ENCODE results near the gene BRAF.
A peak's percentile ranks its signal among the peaks of the same experiment; 100 is the strongest.
"Not testable (repeated sequence)": the region's sequence is repeated elsewhere in the genome, so short reads cannot be mapped to it uniquely, and the experiment has no call there.

The BRAF gene

DNA sequence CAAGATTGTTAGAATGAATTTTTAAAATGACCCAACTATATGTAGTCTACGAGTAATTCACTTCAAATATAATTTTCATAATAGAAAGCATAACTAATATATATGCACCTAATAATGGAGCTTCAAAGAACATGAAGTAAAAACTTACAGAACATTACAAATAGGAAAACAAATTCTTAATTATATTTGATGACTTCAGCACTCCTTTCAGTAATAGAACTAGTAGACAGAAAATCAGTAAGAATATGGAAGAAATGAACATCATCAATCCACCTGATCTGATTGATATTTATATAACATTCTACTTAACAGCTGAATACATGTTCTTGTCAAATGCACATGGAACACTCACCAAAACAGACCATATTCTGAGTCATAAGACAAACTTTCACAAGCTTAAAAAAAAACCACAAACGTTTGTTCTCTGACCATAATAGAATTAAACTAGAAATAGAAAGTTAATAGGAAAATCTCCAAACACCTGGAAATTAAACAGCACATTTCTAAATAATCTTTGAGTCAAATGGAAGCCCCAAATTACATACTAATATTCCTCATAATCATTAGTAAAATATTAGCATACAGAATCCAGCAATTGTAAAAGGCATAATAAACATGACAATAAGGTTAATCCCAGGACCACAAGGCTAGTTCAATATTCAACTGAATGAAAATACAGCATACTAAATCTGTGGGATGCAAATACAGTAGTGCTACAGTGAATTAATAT is 48.0 kb downstream of the BRAF start:
- DNase-seq (ENCODE audit: low read depth): peak; percentile 13

- no peak for DNase-seq (ENCODE audit: low read depth)
Measured at GRCh38 chr7:140873434-140873833, 51.3 kb downstream of the BRAF start.

DNA sequence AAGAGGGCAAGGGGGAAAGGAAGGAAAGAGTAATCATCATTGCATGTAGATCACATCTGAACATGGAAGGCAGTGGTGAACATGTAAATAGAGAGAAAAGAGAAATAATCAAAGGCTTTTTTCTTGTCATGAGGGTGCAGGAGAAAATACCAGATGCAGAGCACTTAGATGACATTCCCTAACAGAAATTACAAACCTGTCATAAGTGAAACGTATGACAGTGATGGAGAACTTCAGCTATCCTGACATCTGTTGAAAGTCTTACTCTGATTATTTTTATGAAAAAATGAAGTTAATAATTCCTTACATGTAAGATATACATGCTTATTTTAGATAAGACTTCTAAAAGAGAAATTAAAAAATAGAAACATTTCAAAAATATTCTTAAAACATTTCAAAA is 54.7 kb downstream of the BRAF start:
- no peak for DNase-seq (ENCODE audit: low read depth)

DNA sequence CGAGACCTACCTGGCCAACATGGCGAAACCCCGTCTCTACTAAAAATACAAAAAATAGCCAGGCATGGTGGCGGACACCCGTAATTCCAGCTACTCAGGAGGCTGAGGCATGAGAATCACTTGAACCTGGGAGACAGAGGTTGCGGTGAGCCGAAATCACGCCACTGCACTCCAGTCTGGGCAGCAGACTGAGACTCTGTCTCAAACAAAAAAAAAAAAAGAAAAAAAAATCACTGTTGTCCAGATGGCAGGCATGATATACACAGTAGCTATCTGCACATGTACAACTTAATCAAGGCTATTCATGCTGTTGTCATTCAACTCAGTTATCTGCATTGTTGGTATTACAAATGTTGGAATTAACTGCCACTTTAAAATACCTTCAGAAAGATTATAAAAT is 55.3 kb downstream of the BRAF start:
- no peak for DNase-seq (ENCODE audit: low read depth)

DNA sequence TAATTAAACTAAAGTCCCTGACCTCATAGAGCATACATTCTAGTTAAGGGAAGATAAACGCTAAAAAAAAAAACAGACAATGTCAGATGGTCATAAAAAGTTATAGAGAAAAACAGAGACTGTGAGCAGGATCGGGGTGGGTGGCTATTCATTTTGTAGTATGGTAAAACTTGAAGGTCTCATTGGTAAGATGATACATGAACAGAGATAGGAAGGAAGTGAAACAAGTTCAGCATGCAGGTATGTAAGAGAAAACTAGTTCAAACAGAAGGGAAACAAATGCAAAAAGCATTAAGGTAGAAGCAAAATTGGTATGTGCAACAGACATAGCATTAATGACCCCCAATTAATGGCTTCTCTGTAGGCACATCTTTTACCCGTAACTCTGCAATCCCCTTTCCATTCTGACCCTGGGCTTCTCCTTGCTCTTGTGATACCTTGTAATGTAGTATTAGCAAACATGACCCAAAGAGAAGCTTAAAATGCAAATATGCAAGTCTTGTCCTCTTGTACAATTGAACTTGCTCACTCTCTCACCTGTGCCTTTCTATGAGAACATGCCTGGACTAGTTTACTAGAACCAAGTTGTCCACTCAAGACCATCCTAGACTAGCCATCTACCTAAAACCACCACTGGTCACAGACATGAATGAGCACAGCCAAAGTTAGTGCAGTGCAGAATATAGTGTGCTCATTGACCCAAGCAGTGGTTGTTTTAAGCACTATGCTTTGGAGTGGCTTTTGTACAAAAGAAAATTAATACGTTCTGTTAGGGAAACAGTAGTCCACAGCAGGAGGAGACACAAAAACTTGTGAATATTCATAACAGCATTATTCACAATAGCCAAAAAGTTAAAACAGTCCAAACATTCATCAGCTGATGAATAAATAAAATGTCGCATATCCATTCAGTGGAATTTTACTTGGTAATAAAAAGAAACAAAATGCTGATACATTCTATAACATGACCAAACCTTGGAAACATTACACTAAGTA is 57.0 kb downstream of the BRAF start:
- DNase-seq (ENCODE audit: low read depth): no peak

DNA sequence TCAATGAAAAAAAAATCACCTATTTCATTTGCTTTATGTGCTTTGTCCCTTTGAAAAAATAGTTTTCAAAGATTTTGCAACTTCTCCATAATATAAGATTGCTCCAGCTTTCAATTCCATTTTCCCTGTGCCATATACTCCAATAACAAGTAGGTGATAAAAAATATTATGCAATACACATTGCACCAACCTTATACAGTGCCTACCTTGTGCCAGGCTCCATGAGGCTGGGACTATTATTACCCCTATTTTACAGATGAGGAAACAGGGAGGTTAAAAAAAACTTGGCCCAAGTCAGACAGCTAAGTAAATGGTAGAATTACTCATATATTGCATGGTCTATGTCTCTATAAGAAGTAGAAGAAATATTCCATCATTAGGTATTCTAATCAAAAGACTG is 57.8 kb downstream of the BRAF start:
- no peak for DNase-seq (ENCODE audit: low read depth)

DNA sequence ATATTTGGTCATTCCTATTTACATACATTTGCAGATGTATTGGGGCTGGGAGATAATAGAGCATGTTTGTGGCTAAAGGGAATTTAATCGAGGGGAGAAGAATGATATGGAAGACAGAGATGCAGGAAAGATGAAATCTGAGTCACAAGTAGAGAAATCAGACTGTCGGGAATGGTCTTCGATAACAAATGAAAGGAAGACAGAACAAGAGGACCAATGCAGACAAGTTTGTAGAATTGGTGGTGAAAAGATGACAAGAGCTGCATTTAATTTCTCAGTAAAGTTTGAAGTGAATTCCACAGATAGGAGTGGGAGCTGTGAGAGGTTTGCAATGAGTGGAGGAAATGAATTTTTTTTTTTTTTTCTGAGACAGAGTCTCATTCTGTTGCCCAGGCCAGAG is 60.0 kb downstream of the BRAF start:
- no peak for DNase-seq (ENCODE audit: low read depth)

GRCh38 chr7:140863867-140864266 is 60.9 kb downstream of the BRAF start:
- no peak for DNase-seq (ENCODE audit: low read depth)

- no peak for DNase-seq (ENCODE audit: low read depth)
Measured at GRCh38 chr7:140863184-140863583, 61.5 kb downstream of the BRAF start.

- DNase-seq (ENCODE audit: low read depth): no peak
Measured at GRCh38 chr7:140857048-140857447, 67.7 kb downstream of the BRAF start.

DNA sequence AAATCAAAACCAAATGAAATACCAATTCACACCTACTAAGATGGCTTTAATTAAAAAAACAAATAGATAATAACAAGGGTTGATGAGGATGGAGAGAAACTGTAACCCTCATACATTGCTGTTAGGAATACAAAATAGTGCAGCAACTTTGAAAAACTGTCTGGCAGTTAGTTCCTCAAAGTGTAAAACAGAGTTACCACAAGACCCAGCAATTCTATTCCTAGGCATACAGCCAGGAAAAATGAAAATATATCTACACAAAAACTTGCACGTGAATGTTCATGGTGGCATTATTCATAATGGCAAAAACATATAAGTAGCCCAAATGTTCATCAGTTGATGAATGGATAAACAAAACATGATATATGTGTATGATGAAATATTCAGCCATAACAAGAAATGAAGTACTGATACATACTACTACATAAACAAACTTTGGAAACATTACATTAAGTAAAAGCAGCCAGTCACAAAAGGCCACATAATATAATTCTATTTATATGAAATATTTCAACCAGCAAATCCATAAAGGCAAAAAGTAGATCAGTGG is 83.5 kb downstream of the BRAF start:
- DNase-seq (ENCODE audit: low read depth): no peak

GRCh38 chr7:140831724-140832123 is 93.0 kb downstream of the BRAF start:
- DNase-seq (ENCODE audit: low read depth): no peak

DNA sequence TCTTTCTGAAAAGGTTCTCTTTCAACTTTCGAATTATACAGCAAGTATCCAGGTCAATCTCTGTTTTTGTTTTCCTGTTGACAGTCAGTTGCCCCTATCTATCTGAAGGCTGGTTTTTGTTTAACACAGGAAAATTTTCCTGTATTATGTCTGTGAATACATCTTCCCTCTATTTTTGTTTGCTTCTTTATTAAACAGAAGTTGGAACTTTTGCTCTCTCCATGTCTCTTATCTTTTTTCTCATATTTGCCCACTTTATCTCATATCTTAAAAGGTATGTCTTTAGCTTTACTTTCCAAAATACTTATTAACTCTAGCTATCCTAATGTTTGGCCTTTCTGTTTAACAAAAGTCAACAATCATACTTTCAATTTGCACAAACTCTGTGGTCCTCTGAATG is 95.0 kb downstream of the BRAF start:
- DNase-seq (ENCODE audit: low read depth): no peak

- DNase-seq (ENCODE audit: low read depth): no peak
Measured at GRCh38 chr7:140828741-140829140, 96.0 kb downstream of the BRAF start.

- DNase-seq (ENCODE audit: low read depth): not testable (repeated sequence)
Measured at GRCh38 chr7:140817383-140817782, 107.3 kb downstream of the BRAF start.

DNA sequence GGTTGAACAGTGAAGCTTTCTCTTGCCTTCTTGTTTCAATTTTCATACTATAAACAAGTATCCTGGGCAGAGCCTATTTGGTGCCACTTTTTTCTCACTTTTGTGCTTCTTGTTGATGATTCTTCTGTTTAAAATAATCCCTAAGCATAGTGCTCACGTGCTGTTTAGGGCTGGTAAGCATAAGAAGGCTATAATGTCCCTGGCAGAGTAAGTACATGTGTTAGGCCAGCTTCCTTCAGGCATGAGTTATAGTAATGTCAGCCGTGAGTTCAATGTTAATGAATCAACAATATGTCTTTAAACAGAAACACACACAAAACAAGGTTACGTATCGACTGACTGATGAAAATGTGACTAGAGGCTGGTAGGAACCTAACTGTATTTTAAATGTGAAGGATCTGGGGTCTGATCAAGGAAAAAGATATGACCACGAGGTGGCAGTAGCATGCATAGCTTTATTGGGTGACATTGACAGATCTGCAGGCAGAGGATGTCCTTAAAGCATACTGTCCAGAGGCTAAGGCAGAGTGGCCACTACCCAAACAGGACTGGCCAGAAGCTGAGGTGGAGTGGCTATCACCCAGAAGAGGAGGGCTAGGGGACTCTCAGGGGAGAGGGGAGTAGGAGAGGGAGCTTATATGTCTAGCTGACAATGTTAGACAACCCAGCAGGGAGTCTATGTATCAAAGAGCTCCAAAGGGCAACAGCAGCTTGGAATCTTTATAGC is 113.7 kb downstream of the BRAF start:
- DNase-seq (ENCODE audit: low read depth): peak; percentile 19

DNA sequence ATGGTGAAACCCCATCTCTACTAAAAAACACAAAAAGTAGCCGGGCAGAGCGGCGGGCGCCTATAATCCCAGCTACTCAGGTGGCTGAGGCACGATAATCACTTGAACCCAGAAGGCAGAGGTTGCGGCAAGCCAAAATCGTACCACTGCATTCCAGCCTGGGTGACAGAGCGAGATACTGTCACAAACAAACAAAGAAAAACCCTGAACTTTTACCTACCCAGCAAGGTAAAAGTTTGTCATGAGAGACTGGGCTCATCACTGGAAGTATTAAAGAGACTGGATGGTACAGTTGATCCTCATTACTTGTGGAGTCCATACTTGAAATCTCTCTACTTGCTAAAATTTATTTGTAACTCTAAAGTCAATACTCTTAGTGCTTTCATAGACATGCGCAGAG is 114.3 kb downstream of the BRAF start:
- no peak for DNase-seq (ENCODE audit: low read depth)

DNA sequence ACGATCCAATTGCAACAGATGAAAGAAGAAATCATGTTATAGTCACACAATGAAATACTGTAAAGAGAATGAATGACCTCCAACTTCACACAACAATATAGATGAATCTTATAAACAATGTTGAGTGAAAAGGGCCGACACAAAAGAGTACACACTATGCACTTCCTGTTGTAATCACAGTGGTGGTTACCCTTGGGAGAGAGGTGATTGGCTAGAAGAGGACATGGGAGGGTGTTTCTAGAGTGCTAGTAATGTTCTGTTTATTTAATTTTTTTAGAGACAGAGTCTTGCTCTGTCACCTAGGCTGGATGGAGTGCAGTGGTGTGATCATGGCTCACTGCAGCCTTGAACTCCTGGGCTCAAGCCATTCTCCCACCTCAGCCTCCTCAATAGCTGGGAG is 145.8 kb downstream of the BRAF start:
- DNase-seq (ENCODE audit: low read depth): no peak

DNA sequence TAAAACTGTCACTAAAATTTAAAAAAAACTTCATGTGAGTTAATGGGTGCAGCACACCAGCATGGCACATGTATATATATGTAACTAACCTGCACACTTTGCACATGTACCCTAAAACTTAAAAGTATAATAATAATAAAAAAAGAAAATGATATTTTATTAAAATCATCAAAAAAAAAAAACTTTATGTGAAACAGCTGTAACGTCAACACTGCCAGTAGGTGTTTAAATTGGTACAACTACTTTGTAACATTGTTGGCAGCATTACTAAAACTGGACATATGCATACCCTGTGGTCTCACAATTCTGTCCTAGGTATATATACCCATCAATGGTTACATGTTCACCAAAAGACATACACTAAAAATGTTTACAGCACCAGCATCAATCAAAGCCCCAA is 146.2 kb downstream of the BRAF start:
- no peak for DNase-seq (ENCODE audit: low read depth)

DNA sequence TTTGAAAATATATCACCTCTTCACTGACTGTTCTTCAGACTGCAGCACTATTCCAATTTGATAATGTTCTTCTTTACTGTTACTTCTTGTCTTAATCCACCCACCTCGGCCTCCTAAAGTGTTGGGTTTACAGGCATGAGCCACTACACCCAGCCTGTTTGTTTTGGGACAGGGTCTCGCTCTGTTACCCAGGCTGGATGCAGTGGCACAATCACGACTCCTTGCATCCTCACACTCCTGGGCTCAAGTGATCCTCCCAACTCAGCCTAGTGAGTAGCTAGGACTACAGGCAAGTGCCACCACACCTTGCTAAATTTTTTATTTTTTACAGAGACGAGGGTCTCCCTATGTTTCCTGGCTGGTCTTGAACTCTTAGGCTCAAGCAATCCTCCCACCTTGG is 150.4 kb downstream of the BRAF start:
- DNase-seq (ENCODE audit: low read depth): no peak

DNA sequence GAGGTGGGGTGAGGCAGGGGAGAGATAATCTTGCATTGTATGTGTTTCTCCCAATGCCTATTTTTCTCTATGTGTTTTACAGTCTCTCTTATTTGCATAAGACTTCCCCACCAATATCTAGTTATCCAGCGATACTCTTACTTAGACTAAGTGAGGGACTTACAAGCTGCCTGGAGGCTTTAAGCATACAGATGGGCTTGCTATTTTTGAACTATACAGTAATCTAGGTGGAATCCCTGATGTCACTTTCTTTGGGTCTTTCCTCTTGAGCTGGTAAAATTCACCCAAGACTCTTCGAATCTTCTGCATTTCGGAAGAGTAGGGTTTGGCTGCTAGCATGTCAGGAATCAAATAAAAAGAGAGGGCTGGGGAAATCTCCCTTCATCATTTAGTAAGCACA is 151.6 kb downstream of the BRAF start:
- no peak for DNase-seq (ENCODE audit: low read depth)

DNA sequence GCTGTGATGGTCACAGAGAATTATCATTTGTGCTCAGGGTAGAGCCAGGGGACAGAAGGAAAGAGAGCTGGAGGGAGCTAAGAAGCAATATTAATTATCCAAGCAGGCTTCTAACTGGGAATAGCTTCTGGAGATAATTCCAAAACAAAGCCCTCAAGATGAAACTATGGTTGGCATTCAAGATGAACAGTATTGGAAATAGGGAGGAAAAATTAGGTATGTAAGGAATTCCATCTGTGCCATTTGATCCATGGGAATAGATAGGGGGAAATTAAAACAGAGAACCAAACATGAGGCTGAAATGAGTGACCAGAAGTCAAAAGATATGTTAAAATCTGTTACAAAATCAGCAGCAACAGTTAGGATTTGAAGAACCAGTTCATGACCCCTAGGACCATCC is 152.9 kb downstream of the BRAF start:
- DNase-seq (ENCODE audit: low read depth): no peak
